HepG2 (cell line): ENCODE data around the gene AMIGO3. TPM values are rescaled to one million over a fixed set of nuclear protein-coding genes. Genes with fewer than 3 reads are reported as not detected.

ENCODE experiments used
- ASH2L ChIP-seq: fragments of 300-600, 200-600 bp; sonication (generic); IDR thresholded peaks from 2 replicates; pipeline ENCODE4 v1.7.0; 2017; ENCODE audit warnings: low read depth, mild to moderate bottlenecking, moderate library complexity, mixed read lengths, low read length; ENCODE audit not compliant: insufficient read length
- CREM ChIP-seq, 2 experiments: sonication (generic) in 1 of 2; formaldehyde crosslinking in 1 of 2; IDR thresholded peaks; 2 replicates each; pipeline versions ENCODE4 v1.4.0 to v1.6.1; 2016 to 2020; ENCODE audit warnings: antibody characterized with exemption in 1 of 2, mild to moderate bottlenecking in 1 of 2, missing genetic modification reagents in 1 of 2
- FOXA1 ChIP-seq, 2 experiments: fragments of 450-650 bp in 1 of 2; sonication (generic) in 1 of 2; formaldehyde crosslinking in 1 of 2; IDR thresholded peaks; 2 replicates each; pipeline versions ENCODE4 v1.4.0 to v1.6.1; 2016 to 2020; ENCODE audit warnings: missing genetic modification reagents in 1 of 2
- GFI1 ChIP-seq: sonication (generic); formaldehyde crosslinking; IDR thresholded peaks from 2 replicates; pipeline ENCODE4 v1.5.0; 2020; ENCODE audit warnings: missing genetic modification reagents, mild to moderate bottlenecking, borderline replicate concordance
- HNF1A ChIP-seq, 2 experiments: sonication (generic) in 1 of 2; formaldehyde crosslinking in 1 of 2; IDR thresholded peaks; 2 replicates each; pipeline versions ENCODE4 v1.4.0 to v1.6.1; 2016 to 2020; ENCODE audit warnings: borderline replicate concordance in 1 of 2, low read depth in 1 of 2, mild to moderate bottlenecking in 1 of 2, missing genetic modification reagents in 1 of 2
- KAT2B ChIP-seq: fragments of 150-350 bp; IDR thresholded peaks from 2 replicates; pipeline ENCODE4 v1.6.1; 2014; ENCODE audit warnings: low read depth, low read length, borderline replicate concordance
- NFKBIZ ChIP-seq: IDR thresholded peaks from 2 replicates; pipeline ENCODE4 v1.6.1; 2018; ENCODE audit warnings: missing genetic modification reagents, missing compliant biosample characterization
- TBX2 ChIP-seq: sonication (generic); formaldehyde crosslinking; IDR thresholded peaks from 2 replicates; pipeline ENCODE4 v1.5.0; 2020; ENCODE audit warnings: missing genetic modification reagents, mild to moderate bottlenecking, borderline replicate concordance
- ZFP82 ChIP-seq: sonication (generic); formaldehyde crosslinking; IDR thresholded peaks from 2 replicates; pipeline ENCODE4 v1.5.1; 2020; ENCODE audit warnings: mild to moderate bottlenecking, missing genetic modification reagents, borderline replicate concordance
- ZFX ChIP-seq: sonication (generic); formaldehyde crosslinking; IDR thresholded peaks from 2 replicates; pipeline ENCODE4 v1.4.0; 2020; ENCODE audit warnings: mild to moderate bottlenecking, low read depth, missing genetic modification reagents, moderate library complexity
- ZNF350 ChIP-seq: sonication (generic); formaldehyde crosslinking; IDR thresholded peaks from 2 replicates; pipeline ENCODE4 v1.4.0; 2020; ENCODE audit warnings: mild to moderate bottlenecking, low read depth, missing genetic modification reagents, borderline replicate concordance
- ZNF770 ChIP-seq: sonication (generic); formaldehyde crosslinking; IDR thresholded peaks from 2 replicates; pipeline ENCODE4 v1.5.0; 2020; ENCODE audit warnings: mild to moderate bottlenecking, missing genetic modification reagents
- polyA plus RNA-seq, 8 experiments: library from polyadenylated mRNA; depleted of rRNA in 3 of 8; stranded (reverse) in 7 of 8; unstranded in 1 of 8; fragments of >200 nt; fragmentation: Illumina TruSeq in 4 of 8; extraction: Trizol in 4 of 8; gene quantifications; 2 replicates each; pipeline versions ENCODE4 v1.2.1 to v1.2.3, GENCODE V29; 2011 to 2016; ENCODE audit warnings: low read depth in 4 of 8, missing spikeins in 1 of 8, mixed read lengths in 1 of 8; ENCODE audit not compliant: insufficient read depth in 1 of 8
- total RNA-seq, 5 experiments: library from RNA; depleted of rRNA; stranded (reverse); fragments of >200 nt; fragmentation: Illumina TruSeq; extraction: Trizol; gene quantifications; 2 replicates each; pipeline ENCODE4 v1.2.3, GENCODE V29; 2016; ENCODE audit warnings: low read depth in 1 of 5
- TF ChIP-seq, protein P1 (sequence below): sonication (generic); formaldehyde crosslinking; IDR thresholded peaks from 2 replicates; pipeline ENCODE4 v1.4.0; 2020; ENCODE audit warnings: missing genetic modification reagents
- TF ChIP-seq, protein P2 (sequence below): sonication (generic); formaldehyde crosslinking; IDR thresholded peaks from 2 replicates; pipeline ENCODE4 v1.5.0; 2020; ENCODE audit warnings: missing genetic modification reagents, mild to moderate bottlenecking, borderline replicate concordance

Gene AMIGO3
- total and polyA plus RNA-seq, 2 of the 13 experiments (the other 11 are each of a cell fraction or from before 2014, with no cell fraction given): 0.35 TPM; not detected in 1

- TF ChIP-seq, protein P1, sequence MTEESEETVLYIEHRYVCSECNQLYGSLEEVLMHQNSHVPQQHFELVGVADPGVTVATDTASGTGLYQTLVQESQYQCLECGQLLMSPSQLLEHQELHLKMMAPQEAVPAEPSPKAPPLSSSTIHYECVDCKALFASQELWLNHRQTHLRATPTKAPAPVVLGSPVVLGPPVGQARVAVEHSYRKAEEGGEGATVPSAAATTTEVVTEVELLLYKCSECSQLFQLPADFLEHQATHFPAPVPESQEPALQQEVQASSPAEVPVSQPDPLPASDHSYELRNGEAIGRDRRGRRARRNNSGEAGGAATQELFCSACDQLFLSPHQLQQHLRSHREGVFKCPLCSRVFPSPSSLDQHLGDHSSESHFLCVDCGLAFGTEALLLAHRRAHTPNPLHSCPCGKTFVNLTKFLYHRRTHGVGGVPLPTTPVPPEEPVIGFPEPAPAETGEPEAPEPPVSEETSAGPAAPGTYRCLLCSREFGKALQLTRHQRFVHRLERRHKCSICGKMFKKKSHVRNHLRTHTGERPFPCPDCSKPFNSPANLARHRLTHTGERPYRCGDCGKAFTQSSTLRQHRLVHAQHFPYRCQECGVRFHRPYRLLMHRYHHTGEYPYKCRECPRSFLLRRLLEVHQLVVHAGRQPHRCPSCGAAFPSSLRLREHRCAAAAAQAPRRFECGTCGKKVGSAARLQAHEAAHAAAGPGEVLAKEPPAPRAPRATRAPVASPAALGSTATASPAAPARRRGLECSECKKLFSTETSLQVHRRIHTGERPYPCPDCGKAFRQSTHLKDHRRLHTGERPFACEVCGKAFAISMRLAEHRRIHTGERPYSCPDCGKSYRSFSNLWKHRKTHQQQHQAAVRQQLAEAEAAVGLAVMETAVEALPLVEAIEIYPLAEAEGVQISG (CRISPR knock-in tag): peak; percentile 87
- TF ChIP-seq KAT2B (no peak), ASH2L (peak; percentile 79), HNF1A (IDR thresholded peaks at IDR 0.05; ENCODE audit: low read depth) (no peak), HNF1A (CRISPR knock-in tag; IDR thresholded peaks at IDR 0.05; ENCODE audit: borderline replicate concordance) (peak; percentile 77; the same call in 1 of the 2 replicates), NFKBIZ (CRISPR knock-in tag) (peak; percentile 71; the same call in 1 of the 2 replicates), CREM (IDR thresholded peaks at IDR 0.05) (0 out of 2 replicates have a peak, but pooled peaks have one; percentile 34), CREM (CRISPR knock-in tag; IDR thresholded peaks at IDR 0.05) (no peak), ZFX (CRISPR knock-in tag) (peak; percentile 87), ZNF350 (CRISPR knock-in tag) (peak; percentile 57; the same call in 1 of the 2 replicates), GFI1 (0 out of 2 replicates have a peak, but pooled peaks have one; percentile 8), ZNF770 (CRISPR knock-in tag) (peak; percentile 70; the same call in 1 of the 2 replicates), FOXA1 (IDR thresholded peaks at IDR 0.05) (no peak), FOXA1 (CRISPR knock-in tag; IDR thresholded peaks at IDR 0.05) (peak; percentile 32; the same call in 1 of the 2 replicates), ZFP82 (peak; percentile 98), TBX2 (CRISPR knock-in tag) (peak; percentile 73)
- TF ChIP-seq, protein P2, sequence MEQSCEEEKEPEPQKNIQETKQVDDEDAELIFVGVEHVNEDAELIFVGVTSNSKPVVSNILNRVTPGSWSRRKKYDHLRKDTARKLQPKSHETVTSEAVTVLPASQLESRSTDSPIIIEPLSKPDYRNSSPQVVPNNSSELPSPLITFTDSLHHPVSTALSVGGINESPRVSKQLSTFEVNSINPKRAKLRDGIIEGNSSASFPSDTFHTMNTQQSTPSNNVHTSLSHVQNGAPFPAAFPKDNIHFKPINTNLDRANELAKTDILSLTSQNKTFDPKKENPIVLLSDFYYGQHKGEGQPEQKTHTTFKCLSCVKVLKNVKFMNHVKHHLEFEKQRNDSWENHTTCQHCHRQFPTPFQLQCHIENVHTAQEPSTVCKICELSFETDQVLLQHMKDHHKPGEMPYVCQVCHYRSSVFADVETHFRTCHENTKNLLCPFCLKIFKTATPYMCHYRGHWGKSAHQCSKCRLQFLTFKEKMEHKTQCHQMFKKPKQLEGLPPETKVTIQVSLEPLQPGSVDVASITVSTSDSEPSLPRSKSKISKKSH (CRISPR knock-in tag): 0 out of 2 replicates have a peak, but pooled peaks have one; percentile 25
Observed at GRCh38 chr3:49689046-49689907, 30.2 kb downstream of the AMIGO3 start, which contains the start of the genes MST1 and RNF123 (continued).
